Spleen (tissue), 11 donors: ENCODE data around the gene NUDT4. TPM values are rescaled to one million over a fixed set of nuclear protein-coding genes. Genes with fewer than 3 reads are reported as not detected.

Experiments
- DNase-seq: peaks from one replicate; pipeline ENCODE4 v3.0.0-alpha.2; 2020
- H3K27ac ChIP-seq, 8 donors: fragments of 200-600 bp; sonication (generic) in 7 of 8; 1 replicate in 4 of 8; 2 replicates in 4 of 8; pipeline versions ENCODE4 v1.5.0 to v1.8.0; 2016 to 2021; ENCODE audit warnings: inconsistent platforms in 4 of 8, mild to moderate bottlenecking in 4 of 8, moderate library complexity in 1 of 8
- H3K27me3 ChIP-seq, 7 donors: fragments of 200-600 bp; sonication (generic) in 6 of 7; replicated peaks in 1 of 7; 1 replicate in 4 of 7; 2 replicates in 3 of 7; pipeline versions ENCODE4 v1.5.0 to v1.8.0; 2016 to 2021; ENCODE audit warnings: inconsistent platforms in 3 of 7, mild to moderate bottlenecking in 1 of 7
- H3K36me3 ChIP-seq, 6 donors: fragments of 200-600 bp; sonication (generic) in 5 of 6; 1 replicate in 4 of 6; 2 replicates in 2 of 6; pipeline versions ENCODE4 v1.5.0 to v1.8.0; 2016 to 2021; ENCODE audit warnings: inconsistent platforms in 2 of 6
- H3K4me1 ChIP-seq, 6 donors: fragments of 200-600 bp; sonication (generic) in 5 of 6; 1 replicate in 3 of 6; 2 replicates in 3 of 6; pipeline versions ENCODE4 v1.5.0 to v1.8.0; 2016 to 2021; ENCODE audit warnings: inconsistent platforms in 3 of 6
- H3K4me3 ChIP-seq, 8 donors: fragments of 200-600 bp; sonication (generic) in 7 of 8; 1 replicate in 4 of 8; 2 replicates in 4 of 8; pipeline versions ENCODE4 v1.5.0 to v1.8.0; 2016 to 2021; ENCODE audit warnings: inconsistent platforms in 4 of 8, mild to moderate bottlenecking in 4 of 8, moderate library complexity in 2 of 8
- H3K9me3 ChIP-seq, 8 donors: fragments of 200-600 bp; sonication (generic) in 7 of 8; 1 replicate in 4 of 8; 2 replicates in 4 of 8; pipeline versions ENCODE4 v1.5.0 to v1.8.0; 2016 to 2021; ENCODE audit warnings: inconsistent platforms in 4 of 8
- CTCF ChIP-seq, 11 experiments: fragments of 200-600 bp in 7 of 11; fragments of 450-650 bp in 4 of 11; sonication (generic) in 4 of 11; IDR thresholded peaks in 8 of 11; conservative IDR thresholded peaks in 3 of 11; 1 replicate in 7 of 11; 2 replicates in 4 of 11; pipeline versions ENCODE4 v1.4.0 to v1.8.0; 2016 to 2021; ENCODE audit warnings: antibody characterized with exemption in 11 of 11, inconsistent platforms in 4 of 11, mild to moderate bottlenecking in 1 of 11
- POLR2A ChIP-seq, 3 donors: fragments of 450-650 bp; IDR thresholded peaks; one replicate each; pipeline ENCODE4 v1.5.1; 2017; ENCODE audit warnings: antibody characterized with exemption in 3 of 3, mild to moderate bottlenecking in 1 of 3
- POLR2AphosphoS5 ChIP-seq, 3 donors: sonication (generic); formaldehyde crosslinking; IDR thresholded peaks; one replicate each; pipeline ENCODE4 v1.5.1; 2017; ENCODE audit warnings: antibody characterized with exemption in 3 of 3
- WGBS, 5 donors: extraction: QIAGEN DNeasy Blood & Tissue Kit in 3 of 5; methylation state at CpG; one replicate each; pipeline versions ENCODE4 v1.1.5 to v1.1.7; 2013 to 2018; 5-methylcytosine and 5-hydroxymethylcytosine counted together
- intact Hi-C: fragments of 100-400 bp; cut with DNase I; formaldehyde crosslinking; loops from one replicate; pipeline ENCODE4 v1.15.0; 2023; ENCODE audit warnings: low total_unique reads
- polyA plus RNA-seq, 3 donors: library from polyadenylated mRNA; stranded (reverse); fragments of 200-250 nt; gene quantifications; one replicate each; pipeline ENCODE4 v1.2.1, GENCODE V29; 2013
- total RNA-seq, 7 donors: library from RNA; depleted of rRNA in 3 of 7; stranded (reverse); fragments of >200 nt in 3 of 7; fragmentation: NEBNext Ultra II Directional in 4 of 7; extraction: Animal tissue kit (Norgen Biotek cat#: 25700) in 4 of 7; gene quantifications; one replicate each; pipeline versions ENCODE4 v1.1.0 to v1.2.1, GENCODE V29; 2016 to 2021
- donor health status: healthy with polysubstance abuse.
- donor health status: DM: no; HTN: no; CAD: no; lungs with moderate emphysema.
- donor health status: DM: no; HTN: no; CAD: no.
- donor health status: Bipolar disorder and iron deficiency.
- donor health status: healthy.
- donor health status: DM: no; HTN: no; CAD: no.
- donor health status: DM: yes; HTN: yes; CAD: no.

Gene NUDT4
- total and polyA plus RNA-seq, 10 donors, result 14.9 to 59.3 (median 42.2) TPM

GRCh38 chr12:93379326-93379980 lies 1.7 kb downstream of the NUDT4 start:
- TF ChIP-seq POLR2A (IDR thresholded peaks at IDR 0.05) (no peak), POLR2AphosphoS5 (IDR thresholded peaks at IDR 0.05) (no peak), CTCF (IDR thresholded peaks at IDR 0.05 in 8 of 11, conservative IDR thresholded peaks at IDR 0.05 in 3 of 11) (no peak)
- peaks cover 0 to 11% (median 0%) of the 10 kb centered on the region in 6 donors for H3K36me3 ChIP-seq
- intact Hi-C loops, result no loop called here
- no peak for DNase-seq
- no peaks in the 10 kb centered on the region for H3K9me3 ChIP-seq
- peak overlapping the region; percentile 94 to 98 (median 96) for H3K27ac ChIP-seq
- no peaks in the 10 kb centered on the region for H3K27me3 ChIP-seq
- H3K4me3 ChIP-seq, result peak overlapping the region; percentile 66 to 86 (median 82)
- H3K4me1 ChIP-seq, result peaks cover 23 to 79% (median 64%) of the 10 kb centered on the region in 6 donors
- 3 to 9% (median 8%) methylated on average over 8 of the region's 8 CpGs for WGBS, 5 donors

- DNase-seq, result no peak
- Histone ChIP-seq H3K4me1 (peaks cover 23 to 84% (median 69%) of the 10 kb centered on the region in 6 donors), H3K27me3 (no peaks in the 10 kb centered on the region), H3K9me3 (no peaks in the 10 kb centered on the region), H3K36me3 (peaks cover 0 to 11% (median 0%) of the 10 kb centered on the region in 6 donors), H3K27ac (peak overlapping the region; percentile 94 to 98 (median 96)), H3K4me3 (peak overlapping the region; percentile 66 to 86 (median 82))
- TF ChIP-seq POLR2AphosphoS5 (IDR thresholded peaks at IDR 0.05) (no peak), CTCF (IDR thresholded peaks at IDR 0.05 in 8 of 11, conservative IDR thresholded peaks at IDR 0.05 in 3 of 11) (no peak), POLR2A (IDR thresholded peaks at IDR 0.05) (no peak)
- intact Hi-C loops, result loop anchor here (10.0 kb wide), 1 partner anchor 285 kb away; no protein-coding TSS in a partner anchor
These were observed 2.2 kb downstream of the NUDT4 start for GRCh38 chr12:93379981-93380361.

- TF ChIP-seq POLR2A (IDR thresholded peaks at IDR 0.05), result no peak
- no peak for TF ChIP-seq POLR2AphosphoS5 (IDR thresholded peaks at IDR 0.05)
- peak in 6 of 11 experiments; percentile 4 to 33 (median 24) for TF ChIP-seq CTCF (IDR thresholded peaks at IDR 0.05 in 8 of 11, conservative IDR thresholded peaks at IDR 0.05 in 3 of 11)
- H3K36me3 ChIP-seq, result peaks cover 0 to 11% (median 0%) of the 10 kb centered on the region in 6 donors
- peaks cover 23 to 87% (median 70%) of the 10 kb centered on the region in 6 donors for H3K4me1 ChIP-seq
- no peaks in the 10 kb centered on the region for H3K9me3 ChIP-seq
- no peaks in the 10 kb centered on the region for H3K27me3 ChIP-seq
- 41 to 57% (median 49%) methylated on average over 2 of the region's 2 CpGs for WGBS, 5 donors
- intact Hi-C loops, result loop anchor here (10.0 kb wide), 1 partner anchor 286 kb away; no protein-coding TSS in a partner anchor
- peak overlapping the region in 6 of 8 donors; percentile 66 to 86 (median 82) for H3K4me3 ChIP-seq
- H3K27ac ChIP-seq, result peak overlapping the region in 7 of 8 donors; percentile 94 to 98 (median 95)
- no peak for DNase-seq
These were observed 2.9 kb downstream of the NUDT4 start for GRCh38 chr12:93380480-93381121.
